Sigmoid colon (tissue), 7 donors: ENCODE results near the gene HIF1AN. TPM values are rescaled to one million over a fixed set of nuclear protein-coding genes. Genes with fewer than 3 reads are reported as not detected.

Source experiments
- DNase-seq: peaks from one replicate; pipeline ENCODE4 v3.0.0-alpha.2; 2019
- H3K27ac ChIP-seq, 4 donors: fragments of 200-600 bp; sonication (generic); one replicate each; pipeline ENCODE4 v1.5.1; 2016 to 2019; ENCODE audit warnings: mild to moderate bottlenecking in 1 of 4
- H3K27me3 ChIP-seq, 3 donors: fragments of 200-600 bp; sonication (generic); one replicate each; pipeline ENCODE4 v1.5.1; 2019; ENCODE audit warnings: mild to moderate bottlenecking in 1 of 3
- H3K36me3 ChIP-seq, 4 donors: fragments of 200-600 bp; sonication (generic); one replicate each; pipeline ENCODE4 v1.5.1; 2016 to 2019
- H3K4me1 ChIP-seq, 4 donors: fragments of 200-600 bp; sonication (generic); one replicate each; pipeline ENCODE4 v1.5.1; 2017 to 2019
- H3K4me3 ChIP-seq, 4 donors: fragments of 200-600 bp; sonication (generic); one replicate each; pipeline ENCODE4 v1.5.1; 2017 to 2019; ENCODE audit warnings: mild to moderate bottlenecking in 2 of 4, moderate library complexity in 1 of 4
- H3K9me3 ChIP-seq, 4 donors: fragments of 200-600 bp in 3 of 4; sonication (generic) in 3 of 4; one replicate each; pipeline versions ENCODE4 v1.5.1 to v1.6.1; 2013 to 2019
- EP300 ChIP-seq, 4 donors: sonication (generic); formaldehyde crosslinking; IDR thresholded peaks; one replicate each; pipeline ENCODE4 v1.6.1; 2017; ENCODE audit warnings: antibody characterized with exemption in 4 of 4
- POLR2A ChIP-seq, 2 donors: fragments of 450-650 bp; IDR thresholded peaks; one replicate each; pipeline ENCODE4 v1.6.1; 2016; ENCODE audit warnings: antibody characterized with exemption in 2 of 2, mild to moderate bottlenecking in 2 of 2, moderate library complexity in 2 of 2
- POLR2AphosphoS5 ChIP-seq, 4 donors: sonication (generic); formaldehyde crosslinking; IDR thresholded peaks; one replicate each; pipeline ENCODE4 v1.6.1; 2017; ENCODE audit warnings: antibody characterized with exemption in 4 of 4
- WGBS, 2 donors: extraction: QIAGEN DNeasy Blood & Tissue Kit; methylation state at CpG; one replicate each; pipeline ENCODE4 v1.1.7; 2013; 5-methylcytosine and 5-hydroxymethylcytosine counted together
- intact Hi-C: fragments of 100-400 bp; cut with DNase I; formaldehyde crosslinking; loops from one replicate; pipeline ENCODE4 v1.15.1; 2023
- polyA plus RNA-seq, 3 donors: library from polyadenylated mRNA; stranded (reverse); fragments of 200-250 nt; gene quantifications; one replicate each; pipeline ENCODE4 v1.2.3, GENCODE V29; 2013
- total RNA-seq, 4 donors: library from RNA; depleted of rRNA; stranded (reverse); fragments of >200 nt; gene quantifications; one replicate each; pipeline ENCODE4 v1.1.0, GENCODE V29; 2016
- TF ChIP-seq, protein P1 (sequence below), 4 experiments: fragments of 450-650 bp in 3 of 4; fragments of 200-600 bp in 1 of 4; IDR thresholded peaks; one replicate each; pipeline ENCODE4 v1.5.1; 2016 to 2019; ENCODE audit warnings: antibody characterized with exemption in 4 of 4, mild to moderate bottlenecking in 3 of 4, moderate library complexity in 2 of 4
- donor health status: healthy with polysubstance abuse.
- donor health status: Bipolar disorder and iron deficiency.
- donor health status: healthy.

HIF1AN gene
- total and polyA plus RNA-seq, 7 donors: 4.2 to 23.8 (median 13.2) TPM

DNA sequence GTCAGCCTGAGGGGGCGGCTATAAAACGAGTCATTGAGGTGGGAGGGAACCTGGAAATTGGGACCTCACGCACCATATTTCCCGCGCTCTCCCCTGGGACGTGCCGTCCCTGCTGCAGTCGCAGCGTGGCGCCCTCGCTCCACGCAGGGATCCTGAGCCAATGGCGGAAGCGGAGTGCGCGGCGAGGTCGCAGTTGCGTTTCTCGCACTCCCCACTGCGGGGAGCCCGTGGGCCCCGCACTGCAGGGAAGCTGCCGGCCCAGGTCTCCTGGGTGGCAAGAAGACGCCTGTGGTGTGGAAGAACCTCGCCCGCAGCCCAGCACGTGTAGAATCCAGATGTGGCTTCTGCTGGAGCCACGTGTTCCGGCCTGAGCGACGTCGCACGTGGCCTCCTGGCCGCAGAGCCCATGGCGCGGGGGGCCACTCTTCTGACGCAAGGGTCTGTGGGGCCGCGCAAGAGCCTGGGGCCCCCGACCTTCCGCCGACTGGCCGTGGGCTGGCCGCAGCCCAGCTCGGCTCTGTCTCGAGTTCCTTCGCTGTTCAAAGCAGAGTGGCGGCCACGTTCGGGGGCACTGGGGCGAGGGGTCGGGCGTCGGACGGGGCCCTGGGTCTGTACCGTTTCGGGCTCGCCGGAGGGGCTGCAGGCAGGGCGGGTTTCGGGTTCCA, 26.4 kb downstream of the HIF1AN start:
- peaks cover 19 to 68% (median 54%) of the 10 kb centered on the region in 3 donors for H3K27me3 ChIP-seq
- no peak overlapping the region for H3K27ac ChIP-seq
- peak overlapping the region in 1 of 4 donors; percentile 7 for H3K4me3 ChIP-seq
- intact Hi-C loops: loop anchor here (5.0 kb wide), 1 partner anchor 180 kb away; no protein-coding TSS in a partner anchor
- WGBS, 2 donors: 7 to 13% methylated on average over 62 of the region's 62 CpGs
- peaks cover 0 to 13% (median 11%) of the 10 kb centered on the region in 4 donors for H3K4me1 ChIP-seq
- TF ChIP-seq EP300 (IDR thresholded peaks at IDR 0.05): no peak
- peak in 1 of 4 donors; percentile 26 for TF ChIP-seq POLR2AphosphoS5 (IDR thresholded peaks at IDR 0.05)
- TF ChIP-seq, protein P1, sequence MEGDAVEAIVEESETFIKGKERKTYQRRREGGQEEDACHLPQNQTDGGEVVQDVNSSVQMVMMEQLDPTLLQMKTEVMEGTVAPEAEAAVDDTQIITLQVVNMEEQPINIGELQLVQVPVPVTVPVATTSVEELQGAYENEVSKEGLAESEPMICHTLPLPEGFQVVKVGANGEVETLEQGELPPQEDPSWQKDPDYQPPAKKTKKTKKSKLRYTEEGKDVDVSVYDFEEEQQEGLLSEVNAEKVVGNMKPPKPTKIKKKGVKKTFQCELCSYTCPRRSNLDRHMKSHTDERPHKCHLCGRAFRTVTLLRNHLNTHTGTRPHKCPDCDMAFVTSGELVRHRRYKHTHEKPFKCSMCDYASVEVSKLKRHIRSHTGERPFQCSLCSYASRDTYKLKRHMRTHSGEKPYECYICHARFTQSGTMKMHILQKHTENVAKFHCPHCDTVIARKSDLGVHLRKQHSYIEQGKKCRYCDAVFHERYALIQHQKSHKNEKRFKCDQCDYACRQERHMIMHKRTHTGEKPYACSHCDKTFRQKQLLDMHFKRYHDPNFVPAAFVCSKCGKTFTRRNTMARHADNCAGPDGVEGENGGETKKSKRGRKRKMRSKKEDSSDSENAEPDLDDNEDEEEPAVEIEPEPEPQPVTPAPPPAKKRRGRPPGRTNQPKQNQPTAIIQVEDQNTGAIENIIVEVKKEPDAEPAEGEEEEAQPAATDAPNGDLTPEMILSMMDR (IDR thresholded peaks at IDR 0.05): peak; percentile 39 to 61 (median 50)
- no peak for TF ChIP-seq POLR2A (IDR thresholded peaks at IDR 0.05)
- H3K9me3 ChIP-seq: no peaks in the 10 kb centered on the region
- H3K36me3 ChIP-seq: peaks cover 0 to 32% (median 0%) of the 10 kb centered on the region in 4 donors
- DNase-seq: peak; percentile 67

DNA sequence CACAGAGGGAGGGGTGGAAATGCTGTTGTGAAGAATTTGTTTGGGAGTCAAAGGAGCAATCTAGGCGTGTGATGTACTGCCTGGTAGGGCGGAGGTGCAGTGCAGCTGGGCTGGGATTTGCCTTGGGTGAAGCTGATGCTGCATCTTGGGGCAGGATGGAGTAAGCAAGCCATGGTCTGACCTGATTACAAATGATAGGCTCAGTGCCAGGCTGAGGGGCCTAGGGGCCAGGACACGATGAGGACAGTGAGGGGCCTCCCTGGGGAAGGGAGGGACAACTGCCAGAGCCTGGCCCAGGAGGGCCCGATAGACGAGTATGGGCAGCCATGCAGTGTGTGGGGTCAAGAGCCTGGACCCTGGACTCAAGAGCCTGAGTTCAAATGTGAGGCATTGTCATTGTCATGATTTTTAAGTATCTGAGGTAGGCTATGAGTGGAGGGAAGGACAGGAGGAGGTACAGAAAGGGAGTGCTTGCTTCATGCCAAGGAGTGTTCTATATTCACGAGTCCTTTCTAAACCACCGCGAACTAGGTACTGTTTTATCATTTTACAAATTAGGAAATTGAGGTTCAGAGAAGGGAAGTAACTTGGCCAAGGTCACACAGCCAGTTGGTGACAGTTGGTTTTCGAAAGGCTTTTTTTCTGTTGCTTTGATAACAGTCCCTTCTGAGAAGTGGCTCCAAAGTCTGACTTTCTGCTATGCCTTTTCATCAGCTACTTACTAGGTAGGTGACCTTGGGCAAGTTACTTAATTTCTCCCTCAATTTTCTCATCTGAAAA, 29.7 kb downstream of the HIF1AN start:
- no peak for DNase-seq
- TF ChIP-seq POLR2AphosphoS5 (IDR thresholded peaks at IDR 0.05): no peak
- TF ChIP-seq EP300 (IDR thresholded peaks at IDR 0.05): no peak
- no peak for TF ChIP-seq POLR2A (IDR thresholded peaks at IDR 0.05)
- TF ChIP-seq, protein P1 (IDR thresholded peaks at IDR 0.05): no peak
- no peak overlapping the region for H3K4me3 ChIP-seq
- H3K9me3 ChIP-seq: no peaks in the 10 kb centered on the region
- H3K27ac ChIP-seq: no peak overlapping the region
- intact Hi-C loops: no loop called here
- 59 to 74% methylated on average over 9 of the region's 9 CpGs for WGBS, 2 donors
- H3K27me3 ChIP-seq: peaks cover 23 to 100% (median 74%) of the 10 kb centered on the region in 3 donors
- H3K36me3 ChIP-seq: peaks cover 0 to 2% (median 0%) of the 10 kb centered on the region in 4 donors
- H3K4me1 ChIP-seq: peaks cover 0 to 13% (median 11%) of the 10 kb centered on the region in 4 donors

DNA sequence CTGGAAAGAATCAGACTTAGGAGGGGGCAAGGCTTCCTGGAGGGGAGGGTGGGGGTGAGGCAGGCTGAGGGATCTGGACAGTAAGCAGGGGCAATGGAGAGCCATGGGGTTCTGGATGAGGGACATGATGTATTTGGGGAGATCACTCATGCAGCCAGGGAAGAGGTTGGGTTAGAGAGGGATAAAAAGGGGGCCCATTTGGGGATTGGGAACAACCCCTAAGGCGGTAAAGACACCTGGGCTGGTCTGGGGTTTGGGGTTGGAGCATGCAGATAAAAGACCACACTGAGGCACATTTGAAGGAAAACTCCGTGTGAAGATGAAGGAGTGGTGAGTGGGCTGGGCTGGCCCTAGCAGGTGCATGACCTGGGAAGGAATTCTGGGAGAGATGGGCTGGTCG, 30.8 kb downstream of the HIF1AN start:
- Histone ChIP-seq H3K27me3 (peaks cover 23 to 100% (median 70%) of the 10 kb centered on the region in 3 donors), H3K9me3 (no peaks in the 10 kb centered on the region), H3K4me1 (peaks cover 0 to 13% (median 11%) of the 10 kb centered on the region in 4 donors), H3K4me3 (no peak overlapping the region), H3K36me3 (no peaks in the 10 kb centered on the region), H3K27ac (no peak overlapping the region)
- TF ChIP-seq POLR2A (IDR thresholded peaks at IDR 0.05) (no peak), EP300 (IDR thresholded peaks at IDR 0.05) (no peak), POLR2AphosphoS5 (IDR thresholded peaks at IDR 0.05) (no peak)
- TF ChIP-seq, protein P1 (IDR thresholded peaks at IDR 0.05): no peak
- intact Hi-C loops: no loop called here
- DNase-seq: no peak
- WGBS, 2 donors: 37 to 64% methylated on average over 3 of the region's 3 CpGs

DNA sequence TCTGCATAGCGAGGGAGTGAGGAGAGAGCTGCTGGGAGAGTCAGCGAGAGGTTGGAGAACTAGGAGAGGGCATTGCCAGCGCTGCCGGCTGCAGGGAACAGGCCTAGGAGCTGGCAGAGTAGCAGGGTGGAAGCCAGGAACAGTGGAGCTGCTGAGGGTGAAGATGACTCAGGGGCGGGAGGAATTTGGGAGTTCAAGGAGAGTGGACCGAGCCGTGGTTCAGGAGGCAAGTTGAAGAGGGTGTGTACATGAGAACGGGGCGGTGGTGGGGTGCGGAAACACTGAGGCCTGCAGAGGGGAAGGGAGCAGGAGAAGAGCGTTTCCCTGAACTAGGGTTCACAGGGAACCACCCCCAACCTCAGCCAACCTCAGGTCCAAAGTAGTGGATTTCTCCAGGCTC, 31.5 kb downstream of the HIF1AN start:
- Histone ChIP-seq H3K36me3 (no peaks in the 10 kb centered on the region), H3K4me3 (no peak overlapping the region), H3K27ac (no peak overlapping the region), H3K4me1 (peaks cover 0 to 8% (median 6%) of the 10 kb centered on the region in 4 donors), H3K9me3 (no peaks in the 10 kb centered on the region), H3K27me3 (peaks cover 18 to 100% (median 64%) of the 10 kb centered on the region in 3 donors)
- WGBS, 2 donors: 37 to 47% methylated on average over 11 of the region's 11 CpGs
- DNase-seq: no peak
- intact Hi-C loops: no loop called here
- TF ChIP-seq EP300 (IDR thresholded peaks at IDR 0.05) (no peak), POLR2AphosphoS5 (IDR thresholded peaks at IDR 0.05) (no peak), POLR2A (IDR thresholded peaks at IDR 0.05) (no peak)
- TF ChIP-seq, protein P1 (IDR thresholded peaks at IDR 0.05): no peak
